Natural killer cell (primary cell): ENCODE results near the gene RENBP. TPM values are rescaled to one million over a fixed set of nuclear protein-coding genes. Genes with fewer than 3 reads are reported as not detected.

Source experiments
- ATAC-seq, 3 donors: fragments of 150-1000 bp in 2 of 3; fragments of 200-7000 bp in 1 of 3; cut with Tn5 transposase; 1 replicate in 1 of 3; 2 replicates in 2 of 3; pipeline ENCODE4 v1.10.0; 2021; ENCODE audit warnings: mild to moderate bottlenecking in 2 of 3, moderate library complexity in 2 of 3
- DNase-seq, 2 donors: peaks; one replicate each; pipeline versions ENCODE4 v3.0.0 to v3.0.0-alpha.2; 2013 to 2021; ENCODE audit warnings: mixed read lengths in 1 of 2
- H3K27ac ChIP-seq: one replicate; pipeline ENCODE4 v1.5.1; 2013; ENCODE audit warnings: mild to moderate bottlenecking, low read length
- H3K27me3 ChIP-seq: one replicate; pipeline ENCODE4 v1.6.1; 2013; ENCODE audit warnings: low read length; ENCODE audit not compliant: control insufficient read depth, insufficient read depth
- H3K36me3 ChIP-seq: one replicate; pipeline ENCODE4 v1.6.1; 2013; ENCODE audit warnings: low read length; ENCODE audit not compliant: control insufficient read depth, insufficient read depth
- H3K4me1 ChIP-seq: one replicate; pipeline ENCODE4 v1.6.1; 2013; ENCODE audit warnings: low read length; ENCODE audit not compliant: control insufficient read depth, insufficient read depth
- H3K4me3 ChIP-seq: one replicate; pipeline ENCODE4 v1.5.1; 2013; ENCODE audit warnings: low read length
- H3K9me3 ChIP-seq: one replicate; pipeline ENCODE4 v1.6.1; 2013; ENCODE audit warnings: low read length; ENCODE audit not compliant: control insufficient read depth, insufficient read depth
- H3K27ac Mint-ChIP-seq, 2 donors: one replicate each; pipeline ENCODE4 v1.8.0; 2022; ENCODE audit warnings: mild to moderate bottlenecking in 2 of 2, mixed read lengths in 2 of 2, moderate library complexity in 1 of 2
- H3K27me3 Mint-ChIP-seq, 2 donors: one replicate each; pipeline ENCODE4 v1.8.0; 2022; ENCODE audit warnings: low read depth in 2 of 2, mixed read lengths in 2 of 2
- H3K36me3 Mint-ChIP-seq: one replicate; pipeline ENCODE4 v1.8.0; 2022; ENCODE audit warnings: mixed read lengths
- H3K4me1 Mint-ChIP-seq, 2 donors: one replicate each; pipeline ENCODE4 v1.8.0; 2022; ENCODE audit warnings: mixed read lengths in 2 of 2
- H3K4me3 Mint-ChIP-seq: one replicate; pipeline ENCODE4 v1.8.0; 2022; ENCODE audit warnings: mild to moderate bottlenecking, moderate library complexity, mixed read lengths
- H3K9me3 Mint-ChIP-seq, 2 donors: one replicate each; pipeline ENCODE4 v1.8.0; 2022; ENCODE audit warnings: mixed read lengths in 2 of 2
- WGBS: methylation state at CpG from one replicate; pipeline ENCODE4 v1.1.7; 2013; ENCODE audit warnings: missing lambda C conversion rate; ENCODE audit not compliant: insufficient coverage; 5-methylcytosine and 5-hydroxymethylcytosine counted together
- intact Hi-C: fragments of 100-400 bp; cut with micrococcal nuclease; formaldehyde crosslinking; loops from one replicate; pipeline ENCODE4 v1.14.2; 2022
- total RNA-seq, 4 donors: library from RNA; stranded (reverse); fragments of 120-200 nt in 1 of 4; gene quantifications; one replicate each; pipeline versions ENCODE4 v1.2.3 to v1.2.4, GENCODE V29; 2013 to 2022
- TF ChIP-seq, protein P1 (sequence below): fragments of 200-600 bp; IDR thresholded peaks from one replicate; pipeline ENCODE4 v1.8.0; 2022; ENCODE audit warnings: antibody characterized with exemption

The RENBP gene
- total RNA-seq, 3 donors from 2014 or later (not counting 1 experiment from before 2014, with no cell fraction given), result 14.3 to 17.1 (median 15.2) TPM

DNA sequence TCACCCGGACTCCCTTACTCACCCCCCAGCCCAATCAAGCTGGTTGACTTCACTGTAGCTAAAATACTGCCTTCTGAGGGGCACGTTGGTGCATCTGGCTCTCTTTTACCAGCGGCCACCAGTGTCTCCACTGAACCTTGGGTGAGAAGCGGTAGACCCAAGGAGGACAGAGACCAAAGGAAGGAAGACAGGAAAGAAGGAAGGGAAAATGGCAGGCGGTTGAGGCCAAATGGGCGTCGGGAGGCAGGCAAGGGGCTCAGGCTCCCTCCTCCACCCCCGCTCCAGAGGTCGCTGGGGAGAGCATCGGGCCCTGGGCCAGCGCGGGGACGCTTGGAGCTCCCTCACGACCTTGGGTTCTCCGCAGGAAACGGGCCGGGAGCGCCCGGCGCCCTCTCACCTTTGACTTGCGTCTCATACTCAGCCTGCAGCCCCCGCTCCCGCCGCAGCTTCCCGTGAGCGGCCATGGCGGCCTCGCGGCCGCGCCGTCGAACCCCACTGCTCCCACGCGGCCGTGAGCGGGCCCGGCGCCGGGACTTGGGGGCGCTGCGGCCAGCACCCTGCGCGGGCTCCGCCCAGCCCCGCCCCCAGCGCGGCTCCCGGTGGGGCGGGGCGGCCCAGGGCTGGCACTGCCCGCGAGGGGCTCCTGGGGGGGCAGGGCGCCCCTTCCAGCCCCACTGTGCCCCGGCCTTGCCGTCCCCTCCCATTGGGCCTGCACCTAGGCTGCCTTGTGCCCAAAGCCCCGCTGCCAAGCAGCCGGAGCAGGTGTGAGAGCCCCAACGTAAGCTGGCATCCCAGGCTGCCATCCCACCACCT, 18.5 kb downstream of the RENBP start, which contains the start of gene ARHGAP4:
Gene ARHGAP4 (minus strand): TSS at position 526 of the 813 bp plus-strand sequence. CDS start 62 bp downstream, at position 464.
- Mint-ChIP-seq H3K27ac (peak within 1 kb of the TSS; percentile 91 to 96), H3K4me3 (peak within 1 kb of the TSS; percentile 90), H3K4me1 (peaks cover 35 to 56% of the 10 kb centered on the region in 2 donors), H3K36me3 (no peaks in the 10 kb centered on the region), H3K27me3 (no peaks in the 10 kb centered on the region), H3K9me3 (no peaks in the 10 kb centered on the region)
- under 1% methylated on average over 54 of the region's 59 CpGs for WGBS
- Histone ChIP-seq H3K9me3 (no peaks in the 10 kb centered on the region), H3K27me3 (no peaks in the 10 kb centered on the region), H3K4me3 (peak within 1 kb of the TSS; percentile 85), H3K27ac (peak within 1 kb of the TSS; percentile 100), H3K4me1 (peaks cover 80% of the 10 kb centered on the region), H3K36me3 (peaks cover 9% of the 10 kb centered on the region)
- DNase-seq, result peak; percentile 44 to 68
- intact Hi-C loops, result loop anchor here (2.0 to 10.0 kb wide), 3 partner anchors 19 to 169 kb away; partner anchors contain the start of gene MECP2
- TF ChIP-seq, protein P1, sequence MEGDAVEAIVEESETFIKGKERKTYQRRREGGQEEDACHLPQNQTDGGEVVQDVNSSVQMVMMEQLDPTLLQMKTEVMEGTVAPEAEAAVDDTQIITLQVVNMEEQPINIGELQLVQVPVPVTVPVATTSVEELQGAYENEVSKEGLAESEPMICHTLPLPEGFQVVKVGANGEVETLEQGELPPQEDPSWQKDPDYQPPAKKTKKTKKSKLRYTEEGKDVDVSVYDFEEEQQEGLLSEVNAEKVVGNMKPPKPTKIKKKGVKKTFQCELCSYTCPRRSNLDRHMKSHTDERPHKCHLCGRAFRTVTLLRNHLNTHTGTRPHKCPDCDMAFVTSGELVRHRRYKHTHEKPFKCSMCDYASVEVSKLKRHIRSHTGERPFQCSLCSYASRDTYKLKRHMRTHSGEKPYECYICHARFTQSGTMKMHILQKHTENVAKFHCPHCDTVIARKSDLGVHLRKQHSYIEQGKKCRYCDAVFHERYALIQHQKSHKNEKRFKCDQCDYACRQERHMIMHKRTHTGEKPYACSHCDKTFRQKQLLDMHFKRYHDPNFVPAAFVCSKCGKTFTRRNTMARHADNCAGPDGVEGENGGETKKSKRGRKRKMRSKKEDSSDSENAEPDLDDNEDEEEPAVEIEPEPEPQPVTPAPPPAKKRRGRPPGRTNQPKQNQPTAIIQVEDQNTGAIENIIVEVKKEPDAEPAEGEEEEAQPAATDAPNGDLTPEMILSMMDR, result no peak
- ATAC-seq, result peak in 1 of 3 donors; percentile 3

DNA sequence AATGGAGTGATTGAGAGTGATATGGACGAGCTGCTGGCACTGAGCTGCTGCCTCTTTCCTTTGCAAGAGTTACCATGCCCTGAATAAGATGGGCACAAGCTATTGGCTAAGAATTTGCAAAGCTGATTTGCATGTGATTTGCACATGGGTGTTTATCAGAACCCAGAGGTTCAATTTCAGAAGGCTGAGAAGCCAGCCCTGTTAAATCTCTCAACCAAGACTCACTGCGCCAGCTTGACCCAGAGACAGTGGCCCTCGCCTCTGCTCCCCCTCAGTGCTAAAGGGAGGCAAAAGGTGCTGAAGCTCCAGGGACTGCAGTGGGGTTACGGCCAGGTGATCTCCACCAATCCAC, 19.1 kb downstream of the RENBP start:
- H3K27ac ChIP-seq, result peak overlapping the region; percentile 83
- peak overlapping the region; percentile 73 for H3K4me3 ChIP-seq
- H3K36me3 ChIP-seq, result peaks cover 9% of the 10 kb centered on the region
- intact Hi-C loops, result loop anchor here (5.0 to 10.0 kb wide), 2 partner anchors 42 to 169 kb away; partner anchors contain the start of gene MECP2
- no peaks in the 10 kb centered on the region for H3K9me3 ChIP-seq
- Mint-ChIP-seq H3K4me3 (peak overlapping the region; percentile 90), H3K27ac (peak overlapping the region; percentile 91 to 96), H3K4me1 (peaks cover 35 to 56% of the 10 kb centered on the region in 2 donors), H3K27me3 (no peaks in the 10 kb centered on the region), H3K9me3 (no peaks in the 10 kb centered on the region), H3K36me3 (no peaks in the 10 kb centered on the region)
- no peaks in the 10 kb centered on the region for H3K27me3 ChIP-seq
- H3K4me1 ChIP-seq, result peaks cover 83% of the 10 kb centered on the region
- 0% methylated on average over 4 of the region's 4 CpGs for WGBS
- TF ChIP-seq, protein P1, result no peak
- no peak for ATAC-seq
- DNase-seq, result peak in 1 of 2 donors; percentile 55

DNA sequence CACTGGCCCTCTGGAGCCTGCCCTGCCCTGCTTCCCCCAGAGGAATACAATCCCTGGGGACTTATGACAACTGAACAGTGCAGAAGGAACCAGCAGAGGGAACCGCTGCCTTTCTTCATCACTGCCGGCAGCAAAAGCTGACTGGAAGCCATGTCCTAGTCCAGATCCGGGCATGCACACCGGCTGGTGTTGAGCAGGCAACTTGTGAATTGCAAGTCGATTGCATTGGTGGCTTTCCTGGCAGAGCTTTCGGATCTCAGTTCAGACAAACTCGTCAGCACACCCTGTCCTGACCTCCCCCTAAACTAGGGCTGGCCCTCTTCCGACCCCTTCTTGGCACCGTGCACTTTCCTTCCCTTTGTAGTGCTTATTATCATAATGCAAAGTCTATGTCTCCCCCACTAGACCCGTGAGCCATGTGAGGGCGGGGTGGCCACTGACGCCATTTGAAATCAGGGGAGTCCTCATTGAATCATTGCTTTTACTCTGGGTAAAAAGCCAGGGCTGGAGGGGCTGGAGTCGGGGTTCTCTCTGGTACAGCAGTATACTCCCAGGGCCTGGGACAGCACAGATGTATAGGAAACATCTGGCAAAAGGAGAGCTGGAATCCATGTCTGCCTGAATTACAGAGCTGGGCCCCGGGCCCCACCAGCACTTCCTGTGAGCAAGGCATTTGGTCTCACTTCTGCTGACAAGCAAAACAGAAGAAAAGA, 20.1 kb downstream of the RENBP start:
- DNase-seq, result peak in 1 of 2 donors; percentile 75
- Histone ChIP-seq H3K27ac (peak overlapping the region; percentile 83), H3K4me3 (peak overlapping the region; percentile 73), H3K36me3 (peaks cover 13% of the 10 kb centered on the region), H3K4me1 (peaks cover 79% of the 10 kb centered on the region), H3K9me3 (no peaks in the 10 kb centered on the region), H3K27me3 (no peaks in the 10 kb centered on the region)
- intact Hi-C loops, result loop anchor here (1.0 to 10.0 kb wide), 2 partner anchors 23 to 170 kb away; partner anchors contain the start of gene MECP2
- peaks cover 35 to 56% of the 10 kb centered on the region in 2 donors for H3K4me1 Mint-ChIP-seq
- H3K36me3 Mint-ChIP-seq, result no peaks in the 10 kb centered on the region
- 3% methylated on average over 14 of the region's 14 CpGs for WGBS
- TF ChIP-seq, protein P1, result no peak
- H3K9me3 Mint-ChIP-seq, result no peaks in the 10 kb centered on the region
- peak overlapping the region; percentile 91 to 96 for H3K27ac Mint-ChIP-seq
- H3K4me3 Mint-ChIP-seq, result peak overlapping the region; percentile 90
- no peak for ATAC-seq
- no peaks in the 10 kb centered on the region for H3K27me3 Mint-ChIP-seq
